A549 (cell line): Measurements from ENCODE around the gene RAI14. TPM values are rescaled to one million over a fixed set of nuclear protein-coding genes. Genes with fewer than 3 reads are reported as not detected.

Source experiments
- ATAC-seq, 2 experiments: fragments of 200-7000 bp in 1 of 2; fragments of >200 bp in 1 of 2; cut with Nextera tagmentation in 1 of 2; cut with Tn5 transposase in 1 of 2; 3 replicates each; pipeline versions ENCODE4 v1.8.0 to v1.9.1; 2018 to 2020; ENCODE audit warnings: mild to moderate bottlenecking in 1 of 2, moderate library complexity in 1 of 2
- CTCF ChIA-PET: fragments of 300-600 bp; sonication (Branson Sonifier 250); formaldehyde crosslinking; extraction: SDS; loops from one replicate; lab custom pipeline; 2021; ENCODE audit warnings: antibody characterized with exemption, inconsistent platforms; lab: Yijun Ruan, JAX
- POLR2A ChIA-PET: fragments of 350-600 bp; formaldehyde crosslinking; extraction: SDS; loops from one replicate; lab custom pipeline; 2021; ENCODE audit warnings: antibody characterized with exemption, inconsistent platforms; lab: Yijun Ruan, JAX
- DNase-seq, 2 experiments: peaks; one replicate each; pipeline versions ENCODE4 v3.0.0 to v3.0.0-alpha.2; 2011 to 2016; ENCODE audit warnings: low read depth in 1 of 2, low spot score in 1 of 2
- FAIRE-seq: peaks from 2 replicates; lab custom pipeline; 2011; peaks lifted over from hg19 to GRCh38; lab: Jason Lieb, UNC
- H3K27ac ChIP-seq, 2 experiments: fragments of >200 bp; sonication (Bioruptor Twin); formaldehyde crosslinking; 3 replicates each; pipeline ENCODE4 v1.5.1; 2016 to 2017
- H3K4me1 ChIP-seq: fragments of >200 bp; sonication (Bioruptor Twin); formaldehyde crosslinking; 3 replicates; pipeline ENCODE4 v1.6.1; 2016
- H3K4me2 ChIP-seq: fragments of >200 bp; sonication (Bioruptor Twin); formaldehyde crosslinking; 3 replicates; pipeline ENCODE4 v1.6.1; 2016
- H3K4me3 ChIP-seq: fragments of >200 bp; sonication (Bioruptor Twin); formaldehyde crosslinking; 3 replicates; pipeline ENCODE4 v1.5.1; 2016
- H3K9me3 ChIP-seq: fragments of >200 bp; sonication (Bioruptor Twin); formaldehyde crosslinking; 3 replicates; pipeline ENCODE4 v1.6.1; 2016
- BHLHE40 ChIP-seq: IDR thresholded peaks from 2 replicates; pipeline ENCODE4 v1.6.1; 2012; ENCODE audit warnings: low read depth, low read length, inconsistent platforms
- CBX8 ChIP-seq: fragments of 200-600 bp; sonication (generic); IDR thresholded peaks from 2 replicates; pipeline ENCODE4 v1.6.1; 2016
- EHF ChIP-seq: fragments of 250-450 bp; sonication (Bioruptor Pico); IDR thresholded peaks from 2 replicates; pipeline ENCODE4 v1.5.0; 2020; ENCODE audit warnings: mild to moderate bottlenecking
- EP300 ChIP-seq, 2 experiments: fragments of >200 bp; sonication (Bioruptor Twin); formaldehyde crosslinking; IDR thresholded peaks; 2 replicates in 1 of 2; 3 replicates in 1 of 2; pipeline ENCODE4 v1.6.1; 2016 to 2017
- GATA3 ChIP-seq: IDR thresholded peaks from 2 replicates; pipeline ENCODE4 v1.6.1; 2012; ENCODE audit warnings: borderline replicate concordance
- HES2 ChIP-seq: fragments of >200 bp; sonication (Bioruptor Twin); formaldehyde crosslinking; IDR thresholded peaks from 2 replicates; pipeline ENCODE4 v1.6.1; 2016
- HEYL ChIP-seq: fragments of 250-450 bp; sonication (Bioruptor Pico); IDR thresholded peaks from 2 replicates; pipeline ENCODE4 v1.8.0; 2021; ENCODE audit warnings: mild to moderate bottlenecking, moderate library complexity
- JUN ChIP-seq, 2 experiments: fragments of >200 bp; sonication (Bioruptor Twin); formaldehyde crosslinking; IDR thresholded peaks; 2 replicates in 1 of 2; 3 replicates in 1 of 2; pipeline ENCODE4 v1.6.1; 2016 to 2017
- KDM5A ChIP-seq: fragments of 200-600 bp; sonication (generic); IDR thresholded peaks from 2 replicates; pipeline ENCODE4 v1.6.1; 2016; ENCODE audit warnings: antibody characterized with exemption, mild to moderate bottlenecking
- MAFK ChIP-seq: fragments of 450-650 bp; IDR thresholded peaks from 2 replicates; pipeline ENCODE4 v1.6.1; 2014; ENCODE audit not compliant: partially characterized antibody
- MAX ChIP-seq: IDR thresholded peaks from 2 replicates; pipeline ENCODE4 v1.6.1; 2012
- MYC ChIP-seq: IDR thresholded peaks from 2 replicates; pipeline ENCODE4 v1.6.1; 2012; ENCODE audit warnings: mild to moderate bottlenecking, inconsistent platforms, low read length, improper control_type of control experiment, borderline replicate concordance
- NFE2L2 ChIP-seq: fragments of 150-350 bp; conservative IDR thresholded peaks from 2 replicates; pipeline ENCODE4 v1.6.1; 2014; ENCODE audit warnings: low read length
- NPAS2 ChIP-seq: fragments of 250-450 bp; sonication (Bioruptor Pico); IDR thresholded peaks from 2 replicates; pipeline ENCODE4 v1.8.0; 2022; ENCODE audit warnings: mild to moderate bottlenecking, moderate library complexity, borderline replicate concordance
- PBX3 ChIP-seq: IDR thresholded peaks from 2 replicates; pipeline ENCODE4 v1.6.1; 2012
- RARB ChIP-seq: fragments of 250-450 bp; sonication (Bioruptor Pico); IDR thresholded peaks from 2 replicates; pipeline ENCODE4 v1.8.0; 2021; ENCODE audit warnings: mild to moderate bottlenecking, moderate library complexity
- REST ChIP-seq: fragments of 200-600 bp; sonication (generic); IDR thresholded peaks from 2 replicates; pipeline ENCODE4 v1.6.1; 2016; ENCODE audit warnings: antibody characterized with exemption, mild to moderate bottlenecking, moderate library complexity
- RFX5 ChIP-seq: fragments of 450-650 bp; IDR thresholded peaks from 2 replicates; pipeline ENCODE4 v1.7.1; 2014; ENCODE audit warnings: antibody characterized with exemption, mild to moderate bottlenecking, moderate library complexity
- SREBF2 ChIP-seq: fragments of 450-650 bp; IDR thresholded peaks from 2 replicates; pipeline ENCODE4 v1.6.1; 2014; ENCODE audit warnings: mild to moderate bottlenecking, moderate library complexity
- TP53 ChIP-seq: fragments of 250-450 bp; sonication (Bioruptor Pico); IDR thresholded peaks from 2 replicates; pipeline ENCODE4 v1.5.0; 2021; ENCODE audit warnings: mild to moderate bottlenecking, moderate library complexity
- ZC3H11A ChIP-seq: fragments of 450-650 bp; IDR thresholded peaks from 2 replicates; pipeline ENCODE4 v1.6.1; 2014; ENCODE audit warnings: antibody characterized with exemption, mild to moderate bottlenecking
- ZFP36 ChIP-seq: fragments of 450-650 bp; IDR thresholded peaks from 2 replicates; pipeline ENCODE4 v1.6.1; 2014; ENCODE audit warnings: borderline replicate concordance; ENCODE audit not compliant: partially characterized antibody
- ZSCAN20 ChIP-seq: fragments of 250-450 bp; sonication (Bioruptor Pico); IDR thresholded peaks from 2 replicates; pipeline ENCODE4 v1.8.0; 2022; ENCODE audit warnings: mild to moderate bottlenecking, moderate library complexity
- WGBS: methylation state at CpG from one replicate; pipeline ENCODE4 v1.1.6; 2017; ENCODE audit errors: missing lambda C conversion rate; 5-methylcytosine and 5-hydroxymethylcytosine counted together
- polyA plus RNA-seq, 4 experiments: library from polyadenylated mRNA; depleted of rRNA in 3 of 4; stranded (reverse); fragments of >200 nt; fragmentation: RNase III in 1 of 4; extraction: RNeasy Plus Mini Kit Qiagen cat#74134 plus additional on column Dnase treatment in 1 of 4; gene quantifications; 2 replicates in 3 of 4; 3 replicates in 1 of 4; pipeline ENCODE4 v1.2.3, GENCODE V29; 2011 to 2017

Gene RAI14
- polyA plus RNA-seq, 2 of the 4 experiments (the other 2 are of a cell fraction) = 71.9 to 97.7 TPM

GRCh38 chr5:34706084-34706483 lies 50.0 kb downstream of the RAI14 start:
- ChIA-PET CTCF (no interaction called here), POLR2A (no interaction called here)
- Histone ChIP-seq H3K4me3 (no peak overlapping the region), H3K27ac (0 out of 6 replicates have a peak overlapping the region, but pooled peaks of 1 of the 2 experiments have one; percentile 20), H3K9me3 (no peaks in the 10 kb centered on the region), H3K4me1 (peaks cover 53% of the 10 kb centered on the region), H3K4me2 (no peak overlapping the region)
- WGBS = 28% methylated on average over 1 of the region's 1 CpG
- no peak for DNase-seq
- no peak for ATAC-seq
- no peak for TF ChIP-seq KDM5A
- no peak for TF ChIP-seq ZSCAN20 (CRISPR knock-in tag)
- TF ChIP-seq ZFP36 = no peak
- no peak for TF ChIP-seq EHF (CRISPR knock-in tag)
- TF ChIP-seq NPAS2 (CRISPR knock-in tag) = no peak
- TF ChIP-seq MAFK = no peak
- no peak for TF ChIP-seq MYC
- TF ChIP-seq RFX5 = no peak
- TF ChIP-seq CBX8 = no peak
- TF ChIP-seq MAX = no peak
- FAIRE-seq = no peak

- POLR2A ChIA-PET = no interaction called here
- H3K9me3 ChIP-seq = no peaks in the 10 kb centered on the region
- TF ChIP-seq ZC3H11A = no peak
- no peak for TF ChIP-seq SREBF2
- 73% methylated on average over 5 of the region's 5 CpGs for WGBS
- FAIRE-seq (no peak), ATAC-seq (no peak), DNase-seq (no peak)
- no peak overlapping the region for H3K4me3 ChIP-seq
- H3K4me2 ChIP-seq = no peak overlapping the region
- H3K27ac ChIP-seq = peak overlapping the region in 1 of 2 experiments; percentile 27; a peak in 1 of 6 replicates
- H3K4me1 ChIP-seq = peaks cover 46% of the 10 kb centered on the region
- CTCF ChIA-PET = interaction anchor here (1.0 to 1.7 kb wide), 2 partner anchors 19 to 221 kb away, joined by 3 to 4 read pairs; no protein-coding TSS in a partner anchor
Observed at GRCh38 chr5:34707451-34708107, 51.5 kb downstream of the RAI14 start.

GRCh38 chr5:34708777-34709176 lies 52.6 kb downstream of the RAI14 start:
- no peak for ATAC-seq
- Histone ChIP-seq H3K27ac (peak overlapping the region in 1 of 2 experiments; percentile 42; a peak in 2 of 6 replicates), H3K9me3 (no peaks in the 10 kb centered on the region), H3K4me2 (no peak overlapping the region), H3K4me3 (no peak overlapping the region), H3K4me1 (peaks cover 37% of the 10 kb centered on the region)
- WGBS = 96% methylated on average over 2 of the region's 2 CpGs
- no peak for FAIRE-seq
- CTCF ChIA-PET = interaction anchor here (0.7 to 1.7 kb wide), 5 partner anchors 12 to 223 kb away, joined by 3 to 5 read pairs (median 3); no protein-coding TSS in a partner anchor
- POLR2A ChIA-PET = no interaction called here
- TF ChIP-seq PBX3 (no peak), HES2 (no peak), JUN (IDR thresholded peaks at IDR 0.05) (no peak), NFE2L2 (no peak)
- no peak for DNase-seq

GRCh38 chr5:34709861-34710673 lies 53.9 kb downstream of the RAI14 start:
- Histone ChIP-seq H3K27ac (peak overlapping the region in 1 of 2 experiments; percentile 32; a peak in 1 of 6 replicates), H3K4me2 (no peak overlapping the region), H3K4me1 (peaks cover 30% of the 10 kb centered on the region), H3K4me3 (no peak overlapping the region), H3K9me3 (no peaks in the 10 kb centered on the region)
- ChIA-PET CTCF (interaction anchor here (0.6 to 0.7 kb wide), 2 partner anchors 142 to 186 kb away, joined by 3 to 4 read pairs; no protein-coding TSS in a partner anchor), POLR2A (no interaction called here)
- WGBS = 85% methylated on average over 6 of the region's 6 CpGs
- ATAC-seq (peak in 1 of 2 experiments; percentile 48; a peak in 3 of 6 replicates), FAIRE-seq (no peak), DNase-seq (no peak)
- TF ChIP-seq REST = no peak
- no peak for TF ChIP-seq BHLHE40
- no peak for TF ChIP-seq PBX3
- TF ChIP-seq HEYL (CRISPR knock-in tag) = no peak
- TF ChIP-seq GATA3 = no peak
- no peak for TF ChIP-seq RARB (CRISPR knock-in tag)
- TF ChIP-seq CBX8 = no peak
- TF ChIP-seq TP53 (CRISPR knock-in tag) = no peak
- TF ChIP-seq EP300 (IDR thresholded peaks at IDR 0.05) = no peak
- TF ChIP-seq HES2 = no peak
